Thoracic aorta (tissue), 2 donors: ENCODE results near the gene TGFB2. TPM values are rescaled to one million over a fixed set of nuclear protein-coding genes. Genes with fewer than 3 reads are reported as not detected.

Source experiments
- ATAC-seq: fragments of 150-250 bp; one replicate; pipeline ENCODE4 v1.8.0; 2017; ENCODE audit warnings: low read depth; ENCODE audit not compliant: insufficient number of reproducible peaks, low FRiP score
- DNase-seq: peaks from one replicate; pipeline ENCODE4 v3.0.0-alpha.2; 2020; ENCODE audit warnings: low spot score
- H3K27ac ChIP-seq, 2 donors: fragments of 200-600 bp; sonication (generic); 1 replicate in 1 of 2; 2 replicates in 1 of 2; pipeline ENCODE4 v1.5.1; 2016; ENCODE audit warnings: mild to moderate bottlenecking in 2 of 2, moderate library complexity in 2 of 2
- H3K27me3 ChIP-seq: fragments of 200-600 bp; sonication (generic); replicated peaks from 2 replicates; pipeline ENCODE4 v1.6.0; 2016; ENCODE audit warnings: mild to moderate bottlenecking; ENCODE audit not compliant: insufficient read depth
- H3K36me3 ChIP-seq: fragments of 200-600 bp; sonication (generic); one replicate; pipeline ENCODE4 v1.5.1; 2016
- H3K4me1 ChIP-seq, 2 donors: fragments of 200-600 bp; sonication (generic); 1 replicate in 1 of 2; 2 replicates in 1 of 2; pipeline versions ENCODE4 v1.5.1 to v1.6.0; 2016; ENCODE audit warnings: low read depth in 2 of 2, mild to moderate bottlenecking in 1 of 2; ENCODE audit not compliant: control insufficient read depth in 1 of 2
- H3K4me3 ChIP-seq: fragments of 200-600 bp; sonication (generic); 2 replicates; pipeline ENCODE4 v1.5.1; 2016; ENCODE audit warnings: mild to moderate bottlenecking
- H3K9me3 ChIP-seq: fragments of 200-600 bp; sonication (generic); 2 replicates; pipeline ENCODE4 v1.5.1; 2016
- total RNA-seq, 2 donors: library from RNA; depleted of rRNA; stranded (reverse); fragments of >200 nt; gene quantifications; one replicate each; pipeline versions ENCODE4 v1.1.0 to v1.2.3, GENCODE V29; 2016
- TF ChIP-seq, protein P1 (sequence below): fragments of 200-600 bp; sonication (generic); IDR thresholded peaks from one replicate; pipeline ENCODE4 v1.5.1; 2019; ENCODE audit warnings: antibody characterized with exemption

The TGFB2 gene
- total RNA-seq, 2 donors from 2014 or later = 9.1 to 9.2 TPM

- H3K9me3 ChIP-seq = no peaks in the 10 kb centered on the region
- H3K4me3 ChIP-seq = no peak overlapping the region
- TF ChIP-seq, protein P1, sequence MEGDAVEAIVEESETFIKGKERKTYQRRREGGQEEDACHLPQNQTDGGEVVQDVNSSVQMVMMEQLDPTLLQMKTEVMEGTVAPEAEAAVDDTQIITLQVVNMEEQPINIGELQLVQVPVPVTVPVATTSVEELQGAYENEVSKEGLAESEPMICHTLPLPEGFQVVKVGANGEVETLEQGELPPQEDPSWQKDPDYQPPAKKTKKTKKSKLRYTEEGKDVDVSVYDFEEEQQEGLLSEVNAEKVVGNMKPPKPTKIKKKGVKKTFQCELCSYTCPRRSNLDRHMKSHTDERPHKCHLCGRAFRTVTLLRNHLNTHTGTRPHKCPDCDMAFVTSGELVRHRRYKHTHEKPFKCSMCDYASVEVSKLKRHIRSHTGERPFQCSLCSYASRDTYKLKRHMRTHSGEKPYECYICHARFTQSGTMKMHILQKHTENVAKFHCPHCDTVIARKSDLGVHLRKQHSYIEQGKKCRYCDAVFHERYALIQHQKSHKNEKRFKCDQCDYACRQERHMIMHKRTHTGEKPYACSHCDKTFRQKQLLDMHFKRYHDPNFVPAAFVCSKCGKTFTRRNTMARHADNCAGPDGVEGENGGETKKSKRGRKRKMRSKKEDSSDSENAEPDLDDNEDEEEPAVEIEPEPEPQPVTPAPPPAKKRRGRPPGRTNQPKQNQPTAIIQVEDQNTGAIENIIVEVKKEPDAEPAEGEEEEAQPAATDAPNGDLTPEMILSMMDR = no peak
- DNase-seq (no peak), ATAC-seq (no peak)
- H3K27me3 ChIP-seq = no peaks in the 10 kb centered on the region
- no peaks in the 10 kb centered on the region for H3K36me3 ChIP-seq
- peaks cover 12 to 29% of the 10 kb centered on the region in 2 donors for H3K4me1 ChIP-seq
- H3K27ac ChIP-seq = no peak overlapping the region
These were observed 38.5 kb downstream of the TGFB2 start for GRCh38 chr1:218383681-218384080.

DNA sequence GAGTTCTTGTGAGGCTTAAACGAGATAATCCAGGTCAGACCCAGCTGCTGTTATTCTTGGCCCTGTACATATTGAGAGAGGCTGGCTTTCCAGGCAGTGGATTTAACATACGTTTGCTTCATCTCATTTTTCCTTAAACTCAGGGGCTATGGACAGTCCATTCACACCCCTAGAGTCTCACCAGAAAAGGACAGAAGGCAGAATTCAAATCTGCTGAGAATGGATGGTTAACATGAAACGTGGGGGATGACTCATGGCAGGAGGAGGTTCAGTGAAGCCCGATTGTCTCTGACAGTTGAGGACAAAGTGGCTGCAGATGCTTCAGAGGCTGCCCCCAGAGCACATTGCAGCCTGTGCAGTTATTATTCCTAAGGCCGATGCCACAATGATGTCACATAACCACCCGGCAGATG, 39.5 kb downstream of the TGFB2 start:
- DNase-seq = no peak
- Histone ChIP-seq H3K9me3 (no peaks in the 10 kb centered on the region), H3K4me1 (peaks cover 12 to 27% of the 10 kb centered on the region in 2 donors), H3K36me3 (no peaks in the 10 kb centered on the region), H3K4me3 (no peak overlapping the region), H3K27me3 (no peaks in the 10 kb centered on the region), H3K27ac (no peak overlapping the region)
- TF ChIP-seq, protein P1 = no peak
- no peak for ATAC-seq

GRCh38 chr1:218388591-218388990, 43.5 kb downstream of the TGFB2 start:
- H3K27me3 ChIP-seq = no peaks in the 10 kb centered on the region
- no peak overlapping the region for H3K27ac ChIP-seq
- no peak for DNase-seq
- TF ChIP-seq, protein P1 = no peak
- ATAC-seq = no peak
- no peak overlapping the region for H3K4me3 ChIP-seq
- H3K36me3 ChIP-seq = no peaks in the 10 kb centered on the region
- peaks cover 11 to 22% of the 10 kb centered on the region in 2 donors for H3K4me1 ChIP-seq
- H3K9me3 ChIP-seq = no peaks in the 10 kb centered on the region

GRCh38 chr1:218390618-218391017, 45.5 kb downstream of the TGFB2 start:
- H3K27ac ChIP-seq = no peak overlapping the region
- TF ChIP-seq, protein P1 = no peak
- ATAC-seq = no peak
- DNase-seq = no peak
- H3K27me3 ChIP-seq = no peaks in the 10 kb centered on the region
- no peaks in the 10 kb centered on the region for H3K36me3 ChIP-seq
- H3K4me3 ChIP-seq = no peak overlapping the region
- H3K4me1 ChIP-seq = peaks cover 7 to 20% of the 10 kb centered on the region in 2 donors
- no peaks in the 10 kb centered on the region for H3K9me3 ChIP-seq

- H3K36me3 ChIP-seq = no peaks in the 10 kb centered on the region
- TF ChIP-seq, protein P1 = no peak
- ATAC-seq = no peak
- H3K27me3 ChIP-seq = no peaks in the 10 kb centered on the region
- no peak for DNase-seq
- H3K27ac ChIP-seq = no peak overlapping the region
- no peaks in the 10 kb centered on the region for H3K9me3 ChIP-seq
- H3K4me3 ChIP-seq = no peak overlapping the region
- H3K4me1 ChIP-seq = peaks cover 7 to 17% of the 10 kb centered on the region in 2 donors
These were observed 47.6 kb downstream of the TGFB2 start for GRCh38 chr1:218392780-218393179.
